ENCODE measurements around the gene ADAM8.

The ADAM8 gene

DNA sequence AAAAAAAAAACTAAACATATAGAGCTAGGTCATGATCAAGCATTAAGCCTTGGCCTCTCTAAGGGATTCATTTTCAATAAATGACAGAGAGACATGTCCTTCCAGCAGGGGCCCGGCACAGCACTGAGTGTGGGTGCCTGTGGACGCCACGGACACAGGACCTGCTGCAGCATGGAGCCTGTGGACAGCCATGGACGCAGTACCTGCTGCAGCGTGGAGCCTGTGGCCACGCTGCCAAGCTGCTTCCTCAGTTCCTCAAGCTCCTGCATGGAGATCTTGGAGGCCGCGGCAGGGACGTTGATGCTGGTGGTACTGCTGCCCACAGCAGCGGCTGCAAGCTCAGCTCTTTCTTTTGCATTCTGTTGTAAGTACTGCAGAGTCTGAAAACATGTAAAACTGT lies 22.6 kb upstream of the ADAM8 start:
- no peak for DNase-seq (ENCODE audit: insufficient read length, low spot score)
- TF ChIP-seq POU2F2 (IDR thresholded peaks at IDR 0.05; ENCODE audit: low read depth, low read length): no peak
- no peak for TF ChIP-seq POLR2AphosphoS5 (IDR thresholded peaks at IDR 0.05; ENCODE audit: low read depth, low read length)
- TF ChIP-seq TAF1 (IDR thresholded peaks at IDR 0.05; ENCODE audit: low read depth, low read length): no peak
- TF ChIP-seq PAX5 (IDR thresholded peaks at IDR 0.05; ENCODE audit: insufficient read depth, low read length, severe bottlenecking): no peak
- TF ChIP-seq SPI1 (IDR thresholded peaks at IDR 0.05; ENCODE audit: low read depth, low read length): no peak
- TF ChIP-seq POLR2A (IDR thresholded peaks at IDR 0.05; ENCODE audit: low read depth, low read length): no peak
- no peak for FAIRE-seq

DNA sequence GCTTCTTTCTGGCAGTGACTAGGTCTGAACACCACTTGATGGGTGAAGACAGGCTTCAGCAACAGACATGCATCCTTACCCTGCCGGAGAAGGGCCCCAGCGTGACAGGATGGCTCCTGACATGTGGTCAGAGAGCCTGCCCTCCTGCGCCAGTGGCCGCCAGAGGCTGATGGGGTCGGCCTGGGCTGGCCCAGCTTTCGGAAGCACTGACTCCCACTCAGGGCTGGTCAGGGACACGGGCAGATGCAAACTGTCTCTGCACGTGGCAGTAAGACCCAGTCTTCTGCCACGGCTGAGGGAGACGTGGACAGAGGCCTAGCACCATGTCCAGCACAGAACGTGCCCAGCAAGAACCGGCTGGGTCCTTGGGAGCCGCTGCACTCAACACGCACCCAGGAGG lies 21.8 kb upstream of the ADAM8 start:
- TF ChIP-seq POLR2AphosphoS5 (IDR thresholded peaks at IDR 0.05; ENCODE audit: low read depth, low read length) (no peak), SPI1 (IDR thresholded peaks at IDR 0.05; ENCODE audit: low read depth, low read length) (no peak), PAX5 (IDR thresholded peaks at IDR 0.05; ENCODE audit: insufficient read depth, low read length, severe bottlenecking) (no peak)
- no peak for FAIRE-seq
- DNase-seq (ENCODE audit: insufficient read length, low spot score): no peak

DNA sequence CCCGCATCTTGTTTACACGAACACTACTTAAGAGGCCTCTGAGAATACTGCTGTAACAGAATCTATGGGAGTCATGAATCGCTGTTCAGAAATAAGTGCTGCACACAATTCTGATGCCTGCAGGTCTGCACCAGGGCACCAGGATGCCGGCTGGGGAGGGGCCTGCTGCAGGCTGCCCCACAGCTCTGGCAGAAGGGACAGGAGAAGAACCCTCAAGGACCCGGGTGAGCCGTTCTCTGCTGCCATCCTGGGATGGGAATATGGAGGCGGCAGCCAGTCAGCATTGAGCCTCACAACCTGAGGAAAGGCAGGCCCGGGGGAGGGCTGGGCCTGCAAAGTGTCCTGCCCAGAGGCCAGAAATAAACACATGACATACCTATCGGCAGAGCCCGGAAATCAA lies 20.8 kb upstream of the ADAM8 start:
- no peak for DNase-seq (ENCODE audit: insufficient read length, low spot score)
- FAIRE-seq: no peak
- TF ChIP-seq POU2F2 (IDR thresholded peaks at IDR 0.05; ENCODE audit: low read depth, low read length): no peak

DNA sequence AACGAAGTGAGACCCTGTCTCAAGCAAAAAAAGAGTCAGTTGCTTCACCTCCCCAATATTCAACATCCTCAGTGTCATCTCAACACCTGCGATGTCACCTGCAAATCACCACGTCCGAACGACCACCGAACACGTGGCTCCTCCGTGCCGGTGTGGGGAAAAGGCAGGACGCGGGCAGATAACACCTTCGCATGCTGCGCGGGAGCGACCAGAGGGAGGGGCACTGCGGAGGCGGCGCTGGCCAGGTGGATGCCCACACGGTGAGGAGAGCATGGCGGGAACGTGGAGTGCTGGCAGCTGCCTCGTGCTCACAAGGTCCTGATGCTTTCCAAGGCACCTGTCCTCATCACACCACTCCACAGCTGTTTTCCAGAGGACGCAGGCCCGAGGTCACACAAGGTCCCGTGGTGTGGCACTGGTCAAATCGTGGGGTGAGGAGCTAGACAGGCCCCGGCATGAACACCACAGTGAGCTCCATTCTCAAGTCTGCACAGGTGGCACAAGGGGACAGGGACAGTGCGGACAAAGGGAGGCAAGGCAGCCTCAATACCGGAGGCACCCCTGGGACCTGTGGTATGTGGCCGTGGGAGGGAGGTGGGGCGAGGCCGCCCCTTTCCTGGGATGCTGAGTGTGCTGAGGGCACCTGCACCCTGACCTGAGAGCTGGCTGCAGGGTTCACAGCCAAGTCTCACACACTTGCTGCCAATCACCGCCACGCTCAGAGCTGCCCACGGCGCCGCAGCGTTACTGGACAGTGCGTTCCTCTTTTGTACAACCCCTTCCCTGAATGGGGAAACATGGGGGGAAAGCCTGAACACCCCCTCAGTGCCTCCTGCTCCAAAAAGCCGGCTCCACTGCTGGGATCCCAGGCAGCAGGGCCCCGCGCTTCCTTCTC lies 19.0 kb upstream of the ADAM8 start:
- no peak for FAIRE-seq
- no peak for DNase-seq (ENCODE audit: insufficient read length, low spot score)
- no peak for TF ChIP-seq POLR2AphosphoS5 (IDR thresholded peaks at IDR 0.05; ENCODE audit: low read depth, low read length)
- TF ChIP-seq TAF1 (IDR thresholded peaks at IDR 0.05; ENCODE audit: low read depth, low read length): no peak
- no peak for TF ChIP-seq PAX5 (IDR thresholded peaks at IDR 0.05; ENCODE audit: insufficient read depth, low read length, severe bottlenecking)
- no peak for TF ChIP-seq POLR2A (IDR thresholded peaks at IDR 0.05; ENCODE audit: low read depth, low read length)
- no peak for TF ChIP-seq POU2F2 (IDR thresholded peaks at IDR 0.05; ENCODE audit: low read depth, low read length)
- TF ChIP-seq SPI1 (IDR thresholded peaks at IDR 0.05; ENCODE audit: low read depth, low read length): no peak

DNA sequence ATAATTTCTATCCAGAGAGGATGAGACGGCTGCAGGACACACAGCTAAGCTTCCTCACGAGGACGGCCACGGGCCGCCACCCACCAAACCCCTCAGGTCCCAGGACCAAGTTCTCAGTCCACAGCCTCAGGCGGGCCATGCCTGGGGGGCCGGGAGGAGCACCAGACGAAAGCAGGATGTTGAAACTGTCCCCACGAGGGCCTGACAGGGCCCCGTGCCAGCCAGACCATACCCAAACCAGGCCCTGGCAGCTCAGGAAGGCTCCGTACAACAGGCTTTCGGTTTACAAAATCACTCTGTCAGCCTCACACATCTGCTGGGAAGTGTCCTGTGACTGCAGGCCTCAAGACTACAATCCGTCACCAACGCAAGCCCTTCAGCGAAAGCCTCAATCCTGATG lies 17.5 kb upstream of the ADAM8 start:
- no peak for FAIRE-seq
- no peak for DNase-seq (ENCODE audit: insufficient read length, low spot score)
- TF ChIP-seq SPI1 (IDR thresholded peaks at IDR 0.05; ENCODE audit: low read depth, low read length): no peak
- no peak for TF ChIP-seq POLR2A (IDR thresholded peaks at IDR 0.05; ENCODE audit: low read depth, low read length)
- TF ChIP-seq POLR2AphosphoS5 (IDR thresholded peaks at IDR 0.05; ENCODE audit: low read depth, low read length): no peak
- no peak for TF ChIP-seq PAX5 (IDR thresholded peaks at IDR 0.05; ENCODE audit: insufficient read depth, low read length, severe bottlenecking)
- no peak for TF ChIP-seq TAF1 (IDR thresholded peaks at IDR 0.05; ENCODE audit: low read depth, low read length)
- TF ChIP-seq POU2F2 (IDR thresholded peaks at IDR 0.05; ENCODE audit: low read depth, low read length): no peak

DNA sequence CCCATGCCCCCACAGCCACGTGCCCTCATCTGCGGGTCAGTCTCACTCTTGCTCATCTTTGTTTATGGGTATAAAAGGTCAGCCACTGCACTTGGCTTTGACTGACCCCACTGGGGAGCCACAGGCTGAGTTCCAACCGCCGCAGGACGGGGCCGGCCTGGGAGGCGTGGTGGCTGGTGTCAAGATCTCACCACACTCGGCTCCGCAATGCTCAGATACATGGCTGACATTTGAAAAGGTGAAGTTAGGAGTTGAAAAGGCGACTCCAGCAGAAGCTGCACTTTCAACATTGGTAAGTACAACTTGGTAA lies 17.1 kb upstream of the ADAM8 start:
- no peak for TF ChIP-seq PAX5 (IDR thresholded peaks at IDR 0.05; ENCODE audit: insufficient read depth, low read length, severe bottlenecking)
- TF ChIP-seq POLR2A (IDR thresholded peaks at IDR 0.05; ENCODE audit: low read depth, low read length): no peak
- TF ChIP-seq SPI1 (IDR thresholded peaks at IDR 0.05; ENCODE audit: low read depth, low read length): no peak
- no peak for TF ChIP-seq POU2F2 (IDR thresholded peaks at IDR 0.05; ENCODE audit: low read depth, low read length)
- FAIRE-seq (no peak), DNase-seq (ENCODE audit: insufficient read length, low spot score) (no peak)

DNA sequence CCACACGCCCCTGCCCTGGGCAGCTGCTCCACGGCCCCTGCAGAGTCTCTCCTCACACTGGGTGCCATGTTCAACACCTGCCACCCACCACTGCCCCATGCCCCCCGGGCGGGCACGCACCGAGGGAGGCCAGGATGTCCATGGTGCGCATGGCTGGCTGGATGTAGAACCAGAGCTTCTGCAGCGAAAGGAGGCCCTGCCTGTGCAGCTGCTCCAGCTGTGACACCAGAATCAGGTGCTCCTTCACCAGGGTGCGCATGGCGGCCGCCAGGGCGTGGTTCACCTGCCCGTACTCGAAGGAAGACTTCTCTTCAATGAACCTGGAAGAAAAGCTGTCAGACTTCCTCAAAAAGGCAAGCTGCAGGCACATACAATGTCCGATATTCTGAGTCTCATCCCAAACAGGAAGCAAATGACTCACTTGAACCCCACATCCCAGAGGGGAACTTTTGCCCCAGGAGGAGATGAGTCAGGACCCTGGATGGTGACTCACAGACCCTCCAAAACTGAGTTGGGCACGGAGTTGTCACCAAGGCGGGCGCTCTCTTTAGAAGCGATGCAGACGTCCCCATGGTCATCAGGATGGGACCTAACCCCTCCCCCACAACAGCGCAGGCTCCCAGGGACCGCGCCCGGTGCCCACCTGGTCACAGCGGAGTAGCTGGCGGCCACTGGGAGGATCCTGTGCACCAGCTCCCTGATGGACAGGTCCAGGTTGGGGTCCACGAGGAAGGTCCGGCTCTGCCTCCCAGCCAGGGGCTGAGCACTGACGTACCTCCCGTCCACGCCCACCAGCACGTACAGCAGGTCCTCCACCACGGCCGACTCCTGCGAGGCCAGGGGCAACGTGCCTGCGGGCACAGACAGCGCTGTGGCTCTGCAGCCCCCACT lies 16.5 kb upstream of the ADAM8 start:
- FAIRE-seq (no peak), DNase-seq (ENCODE audit: insufficient read length, low spot score) (no peak)
- no peak for TF ChIP-seq TAF1 (IDR thresholded peaks at IDR 0.05; ENCODE audit: low read depth, low read length)
- no peak for TF ChIP-seq POLR2AphosphoS5 (IDR thresholded peaks at IDR 0.05; ENCODE audit: low read depth, low read length)
- TF ChIP-seq SPI1 (IDR thresholded peaks at IDR 0.05; ENCODE audit: low read depth, low read length): no peak
- no peak for TF ChIP-seq POLR2A (IDR thresholded peaks at IDR 0.05; ENCODE audit: low read depth, low read length)
- no peak for TF ChIP-seq PAX5 (IDR thresholded peaks at IDR 0.05; ENCODE audit: insufficient read depth, low read length, severe bottlenecking)
- no peak for TF ChIP-seq POU2F2 (IDR thresholded peaks at IDR 0.05; ENCODE audit: low read depth, low read length)

DNA sequence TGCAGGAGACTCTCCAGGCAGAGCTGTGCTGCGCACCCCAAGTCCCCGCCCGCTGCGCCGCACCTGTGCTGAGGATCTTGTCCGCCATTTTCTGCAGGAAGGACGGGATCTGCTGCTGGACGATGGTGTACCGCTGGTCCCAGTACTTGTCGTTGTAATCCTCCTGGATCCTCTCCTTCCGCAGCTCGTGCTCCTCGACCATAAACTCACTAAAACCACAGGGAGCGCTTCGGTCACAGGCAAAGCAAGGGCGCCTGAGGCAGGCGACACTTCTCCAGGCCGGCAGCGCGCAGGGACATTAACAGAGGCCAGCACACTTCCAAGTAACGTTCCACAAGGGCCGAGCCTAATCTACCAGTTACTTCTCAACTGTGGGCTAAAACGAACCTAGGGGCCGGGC lies 13.1 kb upstream of the ADAM8 start:
- TF ChIP-seq TAF1 (IDR thresholded peaks at IDR 0.05; ENCODE audit: low read depth, low read length) (no peak), POLR2AphosphoS5 (IDR thresholded peaks at IDR 0.05; ENCODE audit: low read depth, low read length) (no peak), PAX5 (IDR thresholded peaks at IDR 0.05; ENCODE audit: insufficient read depth, low read length, severe bottlenecking) (no peak), POLR2A (IDR thresholded peaks at IDR 0.05; ENCODE audit: low read depth, low read length) (no peak)
- FAIRE-seq (no peak), DNase-seq (ENCODE audit: insufficient read length, low spot score) (no peak)

DNA sequence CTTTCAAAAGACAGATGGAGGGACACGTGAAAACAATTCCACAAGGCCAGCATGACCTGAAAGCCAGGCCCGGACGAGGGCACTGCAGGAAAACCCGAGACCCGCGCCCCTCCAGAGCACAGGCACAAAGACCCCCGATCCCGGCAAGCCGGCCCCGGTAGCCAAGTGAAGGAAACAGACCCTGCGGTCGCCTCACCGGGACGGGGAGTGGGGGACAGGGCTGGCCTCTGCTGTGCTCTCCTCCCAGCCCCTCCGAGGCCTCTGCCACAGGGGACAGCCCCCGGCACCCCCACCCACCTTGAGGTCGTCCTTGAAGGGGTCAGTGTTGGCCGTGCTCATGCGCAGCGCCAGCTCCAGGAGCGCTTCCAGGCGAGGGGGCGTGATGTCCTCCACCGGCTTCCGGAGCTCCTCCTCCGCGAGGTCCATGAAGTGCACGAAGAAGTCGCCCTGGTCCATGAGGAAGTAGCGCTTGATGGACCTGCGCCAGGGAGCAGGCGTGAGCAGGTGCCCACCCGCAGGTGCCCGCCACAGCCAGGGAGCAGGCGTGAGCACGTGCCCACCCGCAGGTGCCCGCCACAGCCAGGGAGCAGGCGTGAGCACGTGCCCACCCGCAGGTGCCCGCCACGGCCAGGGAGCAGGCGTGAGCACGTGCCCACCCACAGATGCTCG lies 11.3 kb upstream of the ADAM8 start:
- TF ChIP-seq SPI1 (IDR thresholded peaks at IDR 0.05; ENCODE audit: low read depth, low read length) (no peak), TAF1 (IDR thresholded peaks at IDR 0.05; ENCODE audit: low read depth, low read length) (no peak), POLR2A (IDR thresholded peaks at IDR 0.05; ENCODE audit: low read depth, low read length) (no peak), POLR2AphosphoS5 (IDR thresholded peaks at IDR 0.05; ENCODE audit: low read depth, low read length) (no peak), POU2F2 (IDR thresholded peaks at IDR 0.05; ENCODE audit: low read depth, low read length) (no peak), PAX5 (IDR thresholded peaks at IDR 0.05; ENCODE audit: insufficient read depth, low read length, severe bottlenecking) (no peak)
- FAIRE-seq (no peak), DNase-seq (ENCODE audit: insufficient read length, low spot score) (no peak)
